Stimulated activated CD4-positive, alpha-beta T cell treated with anti-CD3 and anti-CD28 coated beads, Interleukin-1b, Interleukin-23, amount 100 ng/mL, for 24 hours (primary cell): ENCODE data around the gene CNTFR.
A peak's percentile ranks its signal among the peaks of the same experiment; 100 is the strongest.
"Not testable (repeated sequence)": the region's sequence is repeated elsewhere in the genome, so short reads cannot be mapped to it uniquely, and the experiment has no call there.

Experiments used
- DNase-seq, 4 experiments: peaks; one replicate each; pipeline ENCODE4 v3.0.0-alpha.2; 2020; ENCODE audit warnings: low read depth in 4 of 4, low spot score in 1 of 4

Gene CNTFR

GRCh38 chr9:34589636-34590380, at the start of gene CNTFR:
Gene CNTFR (minus strand): TSS chr9:34589724. CDS start chr9:34568981, 20,743 bp downstream.
- no peak for DNase-seq

GRCh38 chr9:34639322-34639721, 49.8 kb upstream of the CNTFR start:
- DNase-seq = not testable (repeated sequence)

- DNase-seq = no peak
Observed at GRCh38 chr9:34638138-34638445, 48.6 kb upstream of the CNTFR start.

GRCh38 chr9:34637356-34638137, 48.0 kb upstream of the CNTFR start, which contains the start of gene SIGMAR1:
Gene SIGMAR1 (minus strand): TSS chr9:34637787. CDS start chr9:34637697, 90 bp downstream.
- DNase-seq = peak; percentile 76 to 91 (median 88)

GRCh38 chr9:34636791-34637355, 47.3 kb upstream of the CNTFR start:
- DNase-seq = no peak

- no peak for DNase-seq
Observed at GRCh38 chr9:34635556-34635955, 46.0 kb upstream of the CNTFR start.

- DNase-seq = no peak
Observed at GRCh38 chr9:34634551-34635248, 45.2 kb upstream of the CNTFR start.

GRCh38 chr9:34633851-34634550, 44.5 kb upstream of the CNTFR start:
- peak in 3 of 4 experiments; percentile 52 to 62 (median 59) for DNase-seq

GRCh38 chr9:34633166-34633565, 43.6 kb upstream of the CNTFR start:
- no peak for DNase-seq

GRCh38 chr9:34630402-34631154, 41.1 kb upstream of the CNTFR start:
- DNase-seq = no peak

GRCh38 chr9:34629491-34629808, 39.9 kb upstream of the CNTFR start:
- no peak for DNase-seq

- no peak for DNase-seq
Observed at GRCh38 chr9:34628656-34629490, 39.3 kb upstream of the CNTFR start, which contains the start of gene ARID3C. Gene ARID3C (minus strand): TSS chr9:34629066. CDS start chr9:34628014, 1,052 bp downstream.

- DNase-seq = no peak
Observed at GRCh38 chr9:34627716-34628655, 38.5 kb upstream of the CNTFR start.

GRCh38 chr9:34625186-34625486, 35.6 kb upstream of the CNTFR start:
- DNase-seq = no peak

- no peak for DNase-seq
Observed at GRCh38 chr9:34624475-34625185, 35.1 kb upstream of the CNTFR start.

- DNase-seq = no peak
Observed at GRCh38 chr9:34623374-34624235, 34.1 kb upstream of the CNTFR start.
